HepG2 (cell line): ENCODE measurements around the gene CMIP. TPM values are rescaled to one million over a fixed set of nuclear protein-coding genes. Genes with fewer than 3 reads are reported as not detected.

Source experiments
- ATAC-seq: fragments of 200-7000 bp; cut with Tn5 transposase; 3 replicates; pipeline ENCODE4 v1.9.1; 2020; ENCODE audit warnings: mild to moderate bottlenecking, moderate library complexity
- BruUV-seq: library from RNA; stranded (reverse); fragments of 400-500 nt; replicated peaks from 2 replicates; lab custom pipeline; 2021; lab: Mats Ljungman, UMichigan
- CTCF ChIA-PET: fragments of 300-600 bp; formaldehyde crosslinking; extraction: SDS; loops from one replicate; lab custom pipeline; 2021; ENCODE audit warnings: low total read pairs, inconsistent platforms, low intra/inter-chr PET ratio; lab: Yijun Ruan, JAX
- POLR2A ChIA-PET: fragments of 350-600 bp; sonication (Branson Sonifier 250); formaldehyde crosslinking; loops from one replicate; lab custom pipeline; 2020; ENCODE audit warnings: antibody characterized with exemption, inconsistent platforms; lab: Yijun Ruan, JAX
- DNase-seq: peaks from one replicate; pipeline ENCODE4 v3.0.0-alpha.2; 2015; ENCODE audit warnings: low spot score
- FAIRE-seq: peaks from 3 replicates; lab custom pipeline; 2011; peaks lifted over from hg19 to GRCh38; lab: Jason Lieb, UNC
- H2AFZ ChIP-seq: one replicate; pipeline ENCODE4 v1.6.1; 2011; ENCODE audit warnings: low read length, inconsistent platforms
- H3K27ac ChIP-seq: fragments of 300-600 bp; 3 replicates; pipeline ENCODE4 v1.8.0; 2011; ENCODE audit warnings: mixed run types, mild to moderate bottlenecking, mixed read lengths, low read length, inconsistent platforms; ENCODE audit not compliant: insufficient read depth; ENCODE audit errors: extremely low read length
- H3K27me3 ChIP-seq, 2 experiments: fragments of 200-600 bp in 1 of 2; 2 replicates in 1 of 2; 3 replicates in 1 of 2; pipeline versions ENCODE4 v1.6.0 to v1.8.0; 2011; ENCODE audit warnings: low read length in 2 of 2, mild to moderate bottlenecking in 2 of 2, moderate library complexity in 2 of 2, inconsistent platforms in 1 of 2; ENCODE audit not compliant: insufficient read depth in 2 of 2, control insufficient read depth in 1 of 2
- H3K36me3 ChIP-seq, 2 experiments: fragments of 200-600 bp in 1 of 2; replicated peaks in 1 of 2; 2 replicates in 1 of 2; 3 replicates in 1 of 2; pipeline versions ENCODE4 v1.5.1 to v1.8.0; 2011; ENCODE audit warnings: low read length in 2 of 2, inconsistent platforms in 1 of 2; ENCODE audit not compliant: insufficient read depth in 2 of 2, control insufficient read depth in 1 of 2
- H3K4me1 ChIP-seq: 2 replicates; pipeline ENCODE4 v1.5.1; 2012; ENCODE audit warnings: low read length, inconsistent platforms; ENCODE audit not compliant: insufficient read depth
- H3K4me2 ChIP-seq: 2 replicates; pipeline ENCODE4 v1.6.0; 2011; ENCODE audit warnings: low read depth, low read length, inconsistent platforms
- H3K4me3 ChIP-seq, 3 experiments: fragments of 200-600 bp in 1 of 3; sonication (generic), shearing (Covaris generic) in 1 of 3; replicated peaks in 1 of 3; 2 replicates each; pipeline ENCODE4 v1.5.1; 2011 to 2016; ENCODE audit warnings: low read length in 3 of 3, inconsistent platforms in 2 of 3, low read depth in 2 of 3, mild to moderate bottlenecking in 2 of 3, control low read depth in 1 of 3, mixed read lengths in 1 of 3; ENCODE audit not compliant: insufficient read depth in 1 of 3
- H3K79me2 ChIP-seq: one replicate; pipeline ENCODE4 v1.6.1; 2011; ENCODE audit warnings: low read length, inconsistent platforms; ENCODE audit not compliant: insufficient read depth
- H3K9ac ChIP-seq: 2 replicates; pipeline ENCODE4 v1.6.0; 2011; ENCODE audit warnings: mild to moderate bottlenecking, low read depth, low read length, inconsistent platforms; ENCODE audit not compliant: insufficient read depth
- H3K9me3 ChIP-seq: 2 replicates; pipeline ENCODE4 v1.5.1; 2012; ENCODE audit warnings: mild to moderate bottlenecking, low read length
- H4K20me1 ChIP-seq: 2 replicates; pipeline ENCODE4 v1.6.0; 2011; ENCODE audit warnings: inconsistent platforms, mild to moderate bottlenecking, low read length, moderate library complexity; ENCODE audit not compliant: insufficient read depth
- CCAR2 ChIP-seq: fragments of 200-400 bp; formaldehyde crosslinking; optimal IDR thresholded peaks from 2 replicates; pipeline ENCODE3; 2018; ENCODE audit warnings: low read depth, mild to moderate bottlenecking, low read length, moderate library complexity
- GABPB1 ChIP-seq: IDR thresholded peaks from 2 replicates; pipeline ENCODE4 v1.6.1; 2016; ENCODE audit warnings: mild to moderate bottlenecking, missing genetic modification reagents, moderate library complexity, missing compliant biosample characterization
- KAT7 ChIP-seq: IDR thresholded peaks from 2 replicates; pipeline ENCODE4 v1.6.1; 2018; ENCODE audit warnings: borderline replicate concordance, missing compliant biosample characterization
- SCMH1 ChIP-seq: sonication (generic); formaldehyde crosslinking; IDR thresholded peaks from 2 replicates; pipeline ENCODE4 v1.9.0; 2021; ENCODE audit warnings: missing genetic modification reagents, mild to moderate bottlenecking, borderline replicate concordance
- ZMYM2 ChIP-seq: sonication (generic); formaldehyde crosslinking; IDR thresholded peaks from 2 replicates; pipeline ENCODE4 v1.8.0; 2022; ENCODE audit warnings: mild to moderate bottlenecking, missing genetic modification reagents
- ZNF619 ChIP-seq: sonication (generic); formaldehyde crosslinking; IDR thresholded peaks from 2 replicates; pipeline ENCODE4 v1.4.0; 2020; ENCODE audit warnings: mild to moderate bottlenecking, missing genetic modification reagents
- ZNF766 ChIP-seq: sonication (generic); formaldehyde crosslinking; IDR thresholded peaks from 2 replicates; pipeline ENCODE4 v1.5.0; 2020; ENCODE audit warnings: missing genetic modification reagents, borderline replicate concordance
- WGBS: methylation state at CpG from one replicate; pipeline ENCODE4 v1.1.6; 2017; ENCODE audit warnings: low lambda C conversion rate; 5-methylcytosine and 5-hydroxymethylcytosine counted together
- in situ Hi-C: cut with HindIII; loops from 2 replicates; pipeline ENCODE4 v1.10.0; 2017; ENCODE audit warnings: low pct_unique_long_range_greater_than_20kb; ENCODE audit not compliant: extremely low pct_ligation_motif_present
- intact Hi-C: fragments of 100-400 bp; cut with micrococcal nuclease; formaldehyde crosslinking; loops from one replicate; pipeline ENCODE4 v1.10.0; 2022; ENCODE audit not compliant: unreplicated experiment
- polyA plus RNA-seq, 8 experiments: library from polyadenylated mRNA; depleted of rRNA in 3 of 8; stranded (reverse) in 7 of 8; unstranded in 1 of 8; fragments of >200 nt; fragmentation: Illumina TruSeq in 4 of 8; extraction: Trizol in 4 of 8; gene quantifications; 2 replicates each; pipeline versions ENCODE4 v1.2.1 to v1.2.3, GENCODE V29; 2011 to 2016; ENCODE audit warnings: low read depth in 4 of 8, missing spikeins in 1 of 8, mixed read lengths in 1 of 8; ENCODE audit not compliant: insufficient read depth in 1 of 8
- total RNA-seq, 5 experiments: library from RNA; depleted of rRNA; stranded (reverse); fragments of >200 nt; fragmentation: Illumina TruSeq; extraction: Trizol; gene quantifications; 2 replicates each; pipeline ENCODE4 v1.2.3, GENCODE V29; 2016; ENCODE audit warnings: low read depth in 1 of 5
- TF ChIP-seq, protein P1 (sequence below): sonication (generic); formaldehyde crosslinking; IDR thresholded peaks from 2 replicates; pipeline ENCODE4 v1.4.0; 2020; ENCODE audit warnings: mild to moderate bottlenecking, low read depth, missing genetic modification reagents
- TF ChIP-seq, protein P2 (sequence below): sonication (generic); formaldehyde crosslinking; IDR thresholded peaks from 2 replicates; pipeline ENCODE4 v1.4.0; 2020; ENCODE audit warnings: missing genetic modification reagents; ENCODE audit errors: not compliant biosample characterization
- TF ChIP-seq, protein P3 (sequence below): sonication (generic); formaldehyde crosslinking; IDR thresholded peaks from 2 replicates; pipeline ENCODE4 v1.4.0; 2020; ENCODE audit warnings: missing genetic modification reagents
- TF ChIP-seq, protein P4 (sequence below): sonication (generic); formaldehyde crosslinking; conservative IDR thresholded peaks from 2 replicates; pipeline ENCODE4 v1.4.0; 2020; ENCODE audit warnings: missing genetic modification reagents

The CMIP gene
- total and polyA plus RNA-seq, 2 of the 13 experiments (the other 11 are each of a cell fraction or from before 2014, with no cell fraction given), result 10.9 to 18.1 TPM

DNA sequence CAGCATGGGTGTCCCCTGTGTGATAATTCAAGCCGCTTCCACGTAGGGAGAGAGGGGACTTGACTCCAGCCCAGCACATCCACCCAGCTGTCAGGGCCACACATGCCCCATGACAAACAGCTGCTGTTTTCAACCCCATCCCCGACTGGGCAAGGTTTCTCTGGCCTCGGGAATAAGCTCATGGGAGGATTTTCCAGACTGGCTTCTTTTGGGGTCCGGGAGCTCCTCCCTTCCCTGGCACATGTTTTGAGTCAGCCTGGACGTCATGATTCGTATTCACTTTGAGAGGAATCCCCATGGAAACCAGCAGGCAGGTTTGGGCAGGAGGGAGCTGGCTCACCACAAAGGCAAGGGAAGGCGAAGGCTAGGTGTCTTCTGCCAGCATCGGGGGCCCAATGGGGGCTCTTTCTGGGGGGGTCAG lies 156.4 kb downstream of the CMIP start:
- H3K9me3 ChIP-seq, result no peaks in the 10 kb centered on the region
- FAIRE-seq, result no peak
- intact Hi-C loops (no loop called here), in situ Hi-C loops (no loop called here)
- H3K79me2 ChIP-seq, result peaks cover 76% of the 10 kb centered on the region
- no peak overlapping the region for H3K27ac ChIP-seq
- no peak for ATAC-seq
- BruUV-seq, result no TSS peak
- peaks cover 94% of the 10 kb centered on the region for H4K20me1 ChIP-seq
- DNase-seq, result no peak
- H3K4me3 ChIP-seq, result no peak overlapping the region
- H3K9ac ChIP-seq, result no peak overlapping the region
- peaks cover 47% of the 10 kb centered on the region for H3K4me1 ChIP-seq
- no peak overlapping the region for H3K4me2 ChIP-seq
- ChIA-PET POLR2A (no interaction called here), CTCF (no interaction called here)
- no peak overlapping the region for H2AFZ ChIP-seq
- 97% methylated on average over 7 of the region's 9 CpGs for WGBS
- peaks cover 6 to 27% of the 10 kb centered on the region in 2 experiments; a peak in 3 of 5 replicates for H3K36me3 ChIP-seq
- no peaks in the 10 kb centered on the region for H3K27me3 ChIP-seq
- TF ChIP-seq, protein P1, sequence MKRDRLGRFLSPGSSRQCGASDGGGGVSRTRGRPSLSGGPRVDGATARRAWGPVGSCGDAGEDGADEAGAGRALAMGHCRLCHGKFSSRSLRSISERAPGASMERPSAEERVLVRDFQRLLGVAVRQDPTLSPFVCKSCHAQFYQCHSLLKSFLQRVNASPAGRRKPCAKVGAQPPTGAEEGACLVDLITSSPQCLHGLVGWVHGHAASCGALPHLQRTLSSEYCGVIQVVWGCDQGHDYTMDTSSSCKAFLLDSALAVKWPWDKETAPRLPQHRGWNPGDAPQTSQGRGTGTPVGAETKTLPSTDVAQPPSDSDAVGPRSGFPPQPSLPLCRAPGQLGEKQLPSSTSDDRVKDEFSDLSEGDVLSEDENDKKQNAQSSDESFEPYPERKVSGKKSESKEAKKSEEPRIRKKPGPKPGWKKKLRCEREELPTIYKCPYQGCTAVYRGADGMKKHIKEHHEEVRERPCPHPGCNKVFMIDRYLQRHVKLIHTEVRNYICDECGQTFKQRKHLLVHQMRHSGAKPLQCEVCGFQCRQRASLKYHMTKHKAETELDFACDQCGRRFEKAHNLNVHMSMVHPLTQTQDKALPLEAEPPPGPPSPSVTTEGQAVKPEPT (CRISPR knock-in tag), result no peak
- TF ChIP-seq, protein P2, sequence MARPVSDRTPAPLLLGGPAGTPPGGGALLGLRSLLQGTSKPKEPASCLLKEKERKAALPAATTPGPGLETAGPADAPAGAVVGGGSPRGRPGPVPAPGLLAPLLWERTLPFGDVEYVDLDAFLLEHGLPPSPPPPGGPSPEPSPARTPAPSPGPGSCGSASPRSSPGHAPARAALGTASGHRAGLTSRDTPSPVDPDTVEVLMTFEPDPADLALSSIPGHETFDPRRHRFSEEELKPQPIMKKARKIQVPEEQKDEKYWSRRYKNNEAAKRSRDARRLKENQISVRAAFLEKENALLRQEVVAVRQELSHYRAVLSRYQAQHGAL (CRISPR knock-in tag), result no peak
- TF ChIP-seq ZNF766 (no peak), KAT7 (no peak), ZNF619 (CRISPR knock-in tag) (no peak), GABPB1 (no peak), CCAR2 (no peak), SCMH1 (CRISPR knock-in tag) (no peak), ZMYM2 (CRISPR knock-in tag) (no peak)
- TF ChIP-seq, protein P3, sequence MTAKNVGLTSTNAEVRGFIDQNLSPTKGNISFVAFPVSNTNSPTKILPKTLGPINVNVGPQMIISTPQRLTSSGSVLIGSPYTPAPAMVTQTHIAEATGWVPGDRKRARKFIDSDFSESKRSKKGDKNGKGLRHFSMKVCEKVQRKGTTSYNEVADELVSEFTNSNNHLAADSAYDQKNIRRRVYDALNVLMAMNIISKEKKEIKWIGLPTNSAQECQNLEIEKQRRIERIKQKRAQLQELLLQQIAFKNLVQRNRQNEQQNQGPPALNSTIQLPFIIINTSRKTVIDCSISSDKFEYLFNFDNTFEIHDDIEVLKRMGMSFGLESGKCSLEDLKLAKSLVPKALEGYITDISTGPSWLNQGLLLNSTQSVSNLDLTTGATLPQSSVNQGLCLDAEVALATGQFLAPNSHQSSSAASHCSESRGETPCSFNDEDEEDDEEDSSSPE, result no peak
- TF ChIP-seq, protein P4, sequence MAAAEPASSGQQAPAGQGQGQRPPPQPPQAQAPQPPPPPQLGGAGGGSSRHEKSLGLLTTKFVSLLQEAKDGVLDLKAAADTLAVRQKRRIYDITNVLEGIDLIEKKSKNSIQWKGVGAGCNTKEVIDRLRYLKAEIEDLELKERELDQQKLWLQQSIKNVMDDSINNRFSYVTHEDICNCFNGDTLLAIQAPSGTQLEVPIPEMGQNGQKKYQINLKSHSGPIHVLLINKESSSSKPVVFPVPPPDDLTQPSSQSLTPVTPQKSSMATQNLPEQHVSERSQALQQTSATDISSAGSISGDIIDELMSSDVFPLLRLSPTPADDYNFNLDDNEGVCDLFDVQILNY, result no peak
